ENCODE measurements around the gene BTBD3.

BTBD3 gene

DNA sequence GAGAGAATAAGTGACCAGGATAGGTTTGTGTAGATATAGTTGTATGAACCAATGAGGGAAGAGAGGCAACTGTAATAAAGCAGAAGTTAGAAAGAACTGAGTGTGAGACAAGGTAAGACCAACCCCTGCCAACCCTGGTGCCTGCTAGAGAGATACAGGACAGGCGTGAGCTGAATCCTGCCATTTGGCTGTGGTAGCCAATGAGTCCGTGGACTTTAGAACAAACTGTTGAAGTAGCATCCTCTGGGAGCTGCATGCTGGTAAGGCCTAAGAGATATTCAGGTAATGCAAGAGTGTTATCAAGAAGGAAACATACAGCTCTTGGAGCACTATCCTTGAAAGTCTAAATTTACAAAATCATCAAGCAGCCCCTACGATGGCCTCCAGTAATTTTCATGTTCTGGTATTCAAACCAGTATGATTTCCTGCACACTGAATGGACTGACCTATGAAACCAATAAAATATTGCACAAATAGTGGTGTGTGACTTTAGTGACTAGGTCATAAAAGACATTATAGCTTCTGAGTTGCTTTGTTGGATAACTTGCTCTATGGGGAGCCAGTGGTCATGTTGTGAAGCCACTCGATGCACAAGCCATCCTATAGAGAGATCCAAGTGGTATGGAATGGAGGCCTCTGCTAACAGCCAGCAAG is 24.0 kb downstream of the BTBD3 start:
- Histone ChIP-seq H3K27ac (ENCODE audit: low read depth, low read length) (no peak overlapping the region), H3K4me1 (ENCODE audit: insufficient read depth, low read length) (no peaks in the 10 kb centered on the region), H3K27me3 (ENCODE audit: insufficient read depth, low read length) (no peaks in the 10 kb centered on the region), H3K9ac (ENCODE audit: low read depth, low read length) (no peak overlapping the region), H3K4me3 (ENCODE audit: low read length) (no peak overlapping the region), H3K36me3 (ENCODE audit: insufficient read depth, low read length) (no peaks in the 10 kb centered on the region), H3K9me3 (ENCODE audit: insufficient read depth, low read depth, low read length) (no peaks in the 10 kb centered on the region)
- WGBS = 93% methylated on average over 4 of the region's 4 CpGs

DNA sequence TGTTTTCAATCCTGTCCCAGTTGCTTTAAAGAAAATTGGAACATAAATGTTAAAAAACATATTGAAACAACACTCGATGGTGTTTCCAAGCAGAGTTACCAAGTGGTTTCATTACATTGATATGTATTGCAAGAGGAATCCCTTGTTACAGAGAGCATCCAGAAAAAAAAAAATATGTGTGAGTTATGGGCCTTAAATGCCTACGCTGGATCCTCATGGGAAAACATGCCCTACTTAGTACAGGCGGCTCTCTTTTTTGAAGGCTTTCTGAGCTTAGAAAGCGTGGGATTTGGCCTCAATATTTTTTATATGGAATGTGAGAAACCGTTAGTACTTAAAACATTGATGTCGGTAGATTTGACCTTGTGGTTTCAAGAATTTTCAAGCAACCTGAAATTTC is 26.1 kb downstream of the BTBD3 start:
- H3K9me3 ChIP-seq (ENCODE audit: insufficient read depth, low read depth, low read length) = no peaks in the 10 kb centered on the region
- H3K4me3 ChIP-seq (ENCODE audit: low read length) = no peak overlapping the region
- no peaks in the 10 kb centered on the region for H3K27me3 ChIP-seq (ENCODE audit: insufficient read depth, low read length)
- WGBS = 96% methylated on average over 6 of the region's 6 CpGs
- no peak overlapping the region for H3K9ac ChIP-seq (ENCODE audit: low read depth, low read length)
- no peaks in the 10 kb centered on the region for H3K36me3 ChIP-seq (ENCODE audit: insufficient read depth, low read length)
- H3K27ac ChIP-seq (ENCODE audit: low read depth, low read length) = no peak overlapping the region
- no peaks in the 10 kb centered on the region for H3K4me1 ChIP-seq (ENCODE audit: insufficient read depth, low read length)

GRCh38 chr20:11948806-11949205 is 31.1 kb downstream of the BTBD3 start:
- no peaks in the 10 kb centered on the region for H3K9me3 ChIP-seq (ENCODE audit: insufficient read depth, low read depth, low read length)
- H3K36me3 ChIP-seq (ENCODE audit: insufficient read depth, low read length) = no peaks in the 10 kb centered on the region
- no peaks in the 10 kb centered on the region for H3K4me1 ChIP-seq (ENCODE audit: insufficient read depth, low read length)
- no peak overlapping the region for H3K9ac ChIP-seq (ENCODE audit: low read depth, low read length)
- H3K4me3 ChIP-seq (ENCODE audit: low read length) = no peak overlapping the region
- no peaks in the 10 kb centered on the region for H3K27me3 ChIP-seq (ENCODE audit: insufficient read depth, low read length)
- H3K27ac ChIP-seq (ENCODE audit: low read depth, low read length) = no peak overlapping the region

DNA sequence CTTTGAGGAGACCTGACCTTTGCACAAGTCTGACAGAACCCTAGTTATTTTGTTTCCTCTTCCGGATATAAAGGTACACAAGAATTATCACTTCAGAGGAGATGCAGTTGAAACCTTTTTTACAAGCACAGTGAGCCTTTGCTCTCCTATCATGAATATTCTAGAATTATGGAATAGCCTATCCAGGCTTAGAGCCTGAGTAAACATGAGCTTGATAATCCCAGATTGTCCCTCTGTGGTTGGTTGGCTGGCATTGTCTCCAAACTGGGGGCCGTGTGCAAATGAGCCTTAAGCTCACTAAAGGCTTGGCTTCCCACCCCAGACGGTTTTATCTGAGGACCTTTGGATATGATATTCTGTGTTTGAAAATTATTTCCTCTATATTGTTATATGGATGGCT is 32.0 kb downstream of the BTBD3 start:
- no peaks in the 10 kb centered on the region for H3K36me3 ChIP-seq (ENCODE audit: insufficient read depth, low read length)
- H3K9me3 ChIP-seq (ENCODE audit: insufficient read depth, low read depth, low read length) = no peaks in the 10 kb centered on the region
- H3K27me3 ChIP-seq (ENCODE audit: insufficient read depth, low read length) = no peaks in the 10 kb centered on the region
- H3K4me1 ChIP-seq (ENCODE audit: insufficient read depth, low read length) = no peaks in the 10 kb centered on the region
- WGBS = 92% methylated on average over 3 of the region's 3 CpGs
- no peak overlapping the region for H3K27ac ChIP-seq (ENCODE audit: low read depth, low read length)
- no peak overlapping the region for H3K9ac ChIP-seq (ENCODE audit: low read depth, low read length)
- H3K4me3 ChIP-seq (ENCODE audit: low read length) = no peak overlapping the region

DNA sequence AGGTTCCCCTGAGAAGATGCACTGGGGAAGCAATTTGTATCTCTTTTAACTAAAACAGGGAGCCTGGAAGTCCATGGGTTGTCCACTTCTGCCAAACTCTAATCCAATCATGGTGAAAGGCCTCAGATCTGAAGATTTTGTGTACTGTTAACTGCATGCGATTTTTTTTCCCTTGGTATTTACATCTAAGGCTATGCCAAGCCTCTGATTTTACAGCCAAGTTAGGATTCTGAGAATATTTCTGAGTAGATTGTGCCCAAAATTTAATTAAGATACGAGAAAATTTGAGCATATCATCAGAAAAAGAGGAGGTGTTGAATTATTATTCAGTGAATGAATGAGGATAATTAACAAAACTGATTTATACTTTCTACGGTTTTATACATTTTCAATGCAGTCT is 34.0 kb downstream of the BTBD3 start:
- Histone ChIP-seq H3K4me3 (ENCODE audit: low read length) (no peak overlapping the region), H3K27ac (ENCODE audit: low read depth, low read length) (no peak overlapping the region), H3K9me3 (ENCODE audit: insufficient read depth, low read depth, low read length) (no peaks in the 10 kb centered on the region), H3K27me3 (ENCODE audit: insufficient read depth, low read length) (no peaks in the 10 kb centered on the region), H3K9ac (ENCODE audit: low read depth, low read length) (no peak overlapping the region), H3K36me3 (ENCODE audit: insufficient read depth, low read length) (no peaks in the 10 kb centered on the region), H3K4me1 (ENCODE audit: insufficient read depth, low read length) (no peaks in the 10 kb centered on the region)
- WGBS = 92% methylated on average over 2 of the region's 3 CpGs

DNA sequence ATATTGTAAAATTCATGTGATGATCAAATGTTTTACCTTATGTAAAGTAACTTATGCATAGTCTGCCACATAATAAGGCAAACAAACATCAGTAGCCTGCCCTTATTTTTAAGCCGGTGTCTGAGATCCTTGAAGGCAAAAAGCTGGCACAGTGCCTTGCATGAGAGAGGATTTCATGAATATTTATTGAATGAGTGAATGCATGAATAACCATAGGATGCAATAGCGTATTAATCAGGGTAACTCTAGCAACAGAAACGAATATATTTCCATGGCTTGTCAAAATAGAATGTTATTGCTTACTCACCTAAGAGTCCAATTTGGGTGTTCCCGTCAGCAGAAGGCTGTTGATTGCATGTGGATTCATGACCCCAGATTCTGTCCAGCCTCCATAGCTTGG is 34.9 kb downstream of the BTBD3 start:
- Histone ChIP-seq H3K4me1 (ENCODE audit: insufficient read depth, low read length) (no peaks in the 10 kb centered on the region), H3K9ac (ENCODE audit: low read depth, low read length) (no peak overlapping the region), H3K36me3 (ENCODE audit: insufficient read depth, low read length) (no peaks in the 10 kb centered on the region), H3K4me3 (ENCODE audit: low read length) (no peak overlapping the region), H3K27me3 (ENCODE audit: insufficient read depth, low read length) (no peaks in the 10 kb centered on the region), H3K9me3 (ENCODE audit: insufficient read depth, low read depth, low read length) (no peaks in the 10 kb centered on the region), H3K27ac (ENCODE audit: low read depth, low read length) (no peak overlapping the region)
- WGBS = 95% methylated on average over 4 of the region's 4 CpGs

- Histone ChIP-seq H3K36me3 (ENCODE audit: insufficient read depth, low read length) (no peaks in the 10 kb centered on the region), H3K9me3 (ENCODE audit: insufficient read depth, low read depth, low read length) (no peaks in the 10 kb centered on the region), H3K4me1 (ENCODE audit: insufficient read depth, low read length) (no peaks in the 10 kb centered on the region), H3K9ac (ENCODE audit: low read depth, low read length) (no peak overlapping the region), H3K4me3 (ENCODE audit: low read length) (no peak overlapping the region), H3K27ac (ENCODE audit: low read depth, low read length) (no peak overlapping the region), H3K27me3 (ENCODE audit: insufficient read depth, low read length) (no peaks in the 10 kb centered on the region; the same call in 1 of the 2 replicates)
Observed at GRCh38 chr20:11957911-11958310, 40.2 kb downstream of the BTBD3 start.

- Histone ChIP-seq H3K36me3 (ENCODE audit: insufficient read depth, low read length) (no peaks in the 10 kb centered on the region), H3K27ac (ENCODE audit: low read depth, low read length) (no peak overlapping the region), H3K4me3 (ENCODE audit: low read length) (no peak overlapping the region), H3K9me3 (ENCODE audit: insufficient read depth, low read depth, low read length) (no peaks in the 10 kb centered on the region), H3K9ac (ENCODE audit: low read depth, low read length) (no peak overlapping the region), H3K27me3 (ENCODE audit: insufficient read depth, low read length) (no peaks in the 10 kb centered on the region; the same call in 1 of the 2 replicates), H3K4me1 (ENCODE audit: insufficient read depth, low read length) (no peaks in the 10 kb centered on the region)
- 95% methylated on average over 24 of the region's 24 CpGs for WGBS
Observed at GRCh38 chr20:11958855-11959254, 41.2 kb downstream of the BTBD3 start.

- WGBS = 86% methylated on average over 1 of the region's 1 CpG
Observed at GRCh38 chr20:11965602-11966001, 47.9 kb downstream of the BTBD3 start.

DNA sequence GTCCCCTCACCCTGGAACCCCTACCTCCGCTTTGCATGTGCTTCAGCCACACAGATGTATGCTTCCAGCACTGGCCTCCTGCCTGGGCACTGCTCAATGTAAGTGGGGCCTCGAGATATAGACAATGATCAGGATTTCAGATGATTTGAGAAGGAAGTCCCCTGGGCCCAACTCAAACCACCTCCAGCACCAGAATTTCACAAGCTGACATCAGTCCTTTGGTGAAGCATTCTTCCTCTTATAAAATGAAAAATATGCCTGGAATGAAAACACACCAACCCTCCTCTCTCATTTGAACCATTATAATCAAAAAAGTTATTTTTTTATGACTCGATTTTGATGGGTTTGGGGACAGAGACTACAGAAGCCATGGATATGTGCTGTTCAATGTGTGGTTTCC is 48.5 kb downstream of the BTBD3 start:
- WGBS = 96% methylated on average over 3 of the region's 3 CpGs
- Histone ChIP-seq H3K4me1 (ENCODE audit: insufficient read depth, low read length) (no peaks in the 10 kb centered on the region), H3K9me3 (ENCODE audit: insufficient read depth, low read depth, low read length) (peaks cover 6% of the 10 kb centered on the region; the same call in 1 of the 2 replicates)

More at GRCh38 chr20:11965602-11966001, 47.9 kb downstream of the BTBD3 start:
- Histone ChIP-seq H3K4me3 (ENCODE audit: low read length) (no peak overlapping the region), H3K27me3 (ENCODE audit: insufficient read depth, low read length) (no peaks in the 10 kb centered on the region), H3K9me3 (ENCODE audit: insufficient read depth, low read depth, low read length) (peaks cover 6% of the 10 kb centered on the region; the same call in 1 of the 2 replicates), H3K9ac (ENCODE audit: low read depth, low read length) (no peak overlapping the region), H3K27ac (ENCODE audit: low read depth, low read length) (no peak overlapping the region), H3K4me1 (ENCODE audit: insufficient read depth, low read length) (no peaks in the 10 kb centered on the region), H3K36me3 (ENCODE audit: insufficient read depth, low read length) (no peaks in the 10 kb centered on the region)

DNA sequence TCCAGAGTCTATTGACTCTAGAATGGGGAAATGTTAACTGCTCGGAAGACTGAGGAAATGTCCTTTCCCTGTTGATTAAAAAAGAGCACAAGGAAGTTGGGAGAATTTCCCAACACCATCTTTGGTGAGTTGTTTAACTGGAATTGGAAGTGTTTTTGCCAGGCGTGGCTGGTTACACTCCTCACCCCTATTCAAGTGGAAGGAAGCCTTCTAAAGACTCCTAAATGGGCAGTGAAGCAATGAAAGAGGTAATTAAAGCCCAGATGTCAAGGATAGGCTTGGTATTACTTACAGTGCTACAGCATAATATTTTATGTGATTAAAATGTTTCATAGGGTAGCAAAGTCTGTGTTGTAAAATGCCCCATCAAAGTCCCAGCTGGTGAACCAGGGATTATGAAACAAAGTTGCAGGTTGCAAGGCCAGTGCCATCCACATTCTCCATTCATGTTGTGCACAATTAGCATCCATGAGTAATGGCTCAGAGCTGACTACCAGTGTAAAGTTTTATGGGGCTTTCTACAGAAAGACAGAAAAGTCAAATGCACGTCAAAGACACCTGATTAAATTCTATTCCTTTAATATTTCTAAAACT is 52.6 kb downstream of the BTBD3 start:
- H3K4me1 ChIP-seq (ENCODE audit: insufficient read depth, low read length) = no peaks in the 10 kb centered on the region
- no peak overlapping the region for H3K9ac ChIP-seq (ENCODE audit: low read depth, low read length)
- no peak overlapping the region for H3K27ac ChIP-seq (ENCODE audit: low read depth, low read length)
- no peaks in the 10 kb centered on the region for H3K9me3 ChIP-seq (ENCODE audit: insufficient read depth, low read depth, low read length)
- H3K4me3 ChIP-seq (ENCODE audit: low read length) = no peak overlapping the region
- H3K27me3 ChIP-seq (ENCODE audit: insufficient read depth, low read length) = no peaks in the 10 kb centered on the region
- 100% methylated on average over 2 of the region's 3 CpGs for WGBS
- H3K36me3 ChIP-seq (ENCODE audit: insufficient read depth, low read length) = no peaks in the 10 kb centered on the region

More for the DNA sequence above, 48.5 kb downstream of the BTBD3 start:
- Histone ChIP-seq H3K27ac (ENCODE audit: low read depth, low read length) (no peak overlapping the region), H3K36me3 (ENCODE audit: insufficient read depth, low read length) (no peaks in the 10 kb centered on the region), H3K27me3 (ENCODE audit: insufficient read depth, low read length) (no peaks in the 10 kb centered on the region), H3K4me3 (ENCODE audit: low read length) (no peak overlapping the region), H3K9ac (ENCODE audit: low read depth, low read length) (no peak overlapping the region)

- H3K4me3 ChIP-seq (ENCODE audit: low read length) = no peak overlapping the region
- WGBS = 94% methylated on average over 2 of the region's 2 CpGs
- H3K36me3 ChIP-seq (ENCODE audit: insufficient read depth, low read length) = no peaks in the 10 kb centered on the region
- no peaks in the 10 kb centered on the region for H3K4me1 ChIP-seq (ENCODE audit: insufficient read depth, low read length)
- H3K9ac ChIP-seq (ENCODE audit: low read depth, low read length) = no peak overlapping the region
- no peaks in the 10 kb centered on the region; the same call in 1 of the 2 replicates for H3K9me3 ChIP-seq (ENCODE audit: insufficient read depth, low read depth, low read length)
- no peak overlapping the region for H3K27ac ChIP-seq (ENCODE audit: low read depth, low read length)
- no peaks in the 10 kb centered on the region for H3K27me3 ChIP-seq (ENCODE audit: insufficient read depth, low read length)
Observed at GRCh38 chr20:11972478-11972877, 54.8 kb downstream of the BTBD3 start.
